Measurements from ENCODE around the gene TIMD4. TPM values are rescaled to one million over a fixed set of nuclear protein-coding genes. Genes with fewer than 3 reads are reported as not detected.

Gene TIMD4
- total and polyA plus RNA-seq, 2 experiments from 2014 or later, result not detected

GRCh38 chr5:156909180-156909579, 53.8 kb downstream of the TIMD4 start (continued):
- TF ChIP-seq NANOG (IDR thresholded peaks at IDR 0.05; ENCODE audit: borderline replicate concordance) (no peak), ZNF114 (CRISPR knock-in tag; IDR thresholded peaks at IDR 0.05) (no peak), STAT1 (IDR thresholded peaks at IDR 0.05; ENCODE audit: unreplicated experiment) (no peak), CTCF (conservative IDR thresholded peaks at IDR 0.05; ENCODE audit: low read depth in 2 of 2) (no peak), POLR2AphosphoS5 (IDR thresholded peaks at IDR 0.05; ENCODE audit: low read depth) (no peak), EZH2 (IDR thresholded peaks at IDR 0.05; ENCODE audit: low read depth, unreplicated experiment) (no peak), EZH2phosphoT487 (IDR thresholded peaks at IDR 0.05; ENCODE audit: unreplicated experiment) (no peak)

GRCh38 chr5:156907667-156908066, 55.4 kb downstream of the TIMD4 start:
- Histone ChIP-seq H3F3A (replicated peaks; ENCODE audit: low read depth) (peaks cover 4% of the 10 kb centered on the region; the same call in 1 of the 2 replicates), H3K9me2 (ENCODE audit: insufficient read depth) (peaks cover 19% of the 10 kb centered on the region; the same call in 1 of the 2 replicates), H3K79me2 (replicated peaks; ENCODE audit: insufficient read depth) (no peaks in the 10 kb centered on the region), H3K4me2 (no peak overlapping the region), H3K4me3 (no peak overlapping the region), H3K27ac (ENCODE audit: low read depth) (no peak overlapping the region), H2AFZ (no peak overlapping the region), H3K4me1 (ENCODE audit: insufficient read depth) (peaks cover 7% of the 10 kb centered on the region), H4K20me1 (replicated peaks; ENCODE audit: insufficient read depth) (no peaks in the 10 kb centered on the region), H3K36me3 (ENCODE audit: insufficient read depth) (no peaks in the 10 kb centered on the region), H3K27me3 (ENCODE audit: insufficient read depth) (no peaks in the 10 kb centered on the region)
- DNase-seq (ENCODE audit: low spot score) (no peak), ATAC-seq (no peak)
- Mint-ChIP-seq H3K9me3 (no peaks in the 10 kb centered on the region), H3K4me3 (no peak overlapping the region), H3K27ac (no peak overlapping the region), H3K4me1 (peaks cover 11% of the 10 kb centered on the region), H3K36me3 (ENCODE audit: low read depth) (no peaks in the 10 kb centered on the region; the same call in 2 of the 3 replicates), H3K27me3 (ENCODE audit: insufficient read depth, low read depth, poor library complexity) (peaks cover 10% of the 10 kb centered on the region)
- TF ChIP-seq ZNF462 (CRISPR knock-in tag; IDR thresholded peaks at IDR 0.05) (no peak), CTCF (conservative IDR thresholded peaks at IDR 0.05; ENCODE audit: low read depth in 2 of 2) (peak in 1 of 2 experiments; percentile 27; a peak in 2 of 4 replicates)
